Dendritic cell treated with granulocyte-macrophage colony-stimulating factor and Interleukin-4, amounts not matched to agents 40 ng/mL and 50 ng/mL, for 4 days (primary cell): ENCODE data around the gene KRTAP10-4.
"Not testable (repeated sequence)": the region's sequence is repeated elsewhere in the genome, so short reads cannot be mapped to it uniquely, and the experiment has no call there.

Experiments
- H3K27ac Mint-ChIP-seq: one replicate; pipeline ENCODE4 v1.8.0; 2022; ENCODE audit warnings: mild to moderate bottlenecking, mixed read lengths
- H3K27me3 Mint-ChIP-seq: one replicate; pipeline ENCODE4 v1.8.0; 2022; ENCODE audit warnings: mild to moderate bottlenecking, mixed read lengths
- H3K36me3 Mint-ChIP-seq: one replicate; pipeline ENCODE4 v1.8.0; 2022; ENCODE audit warnings: low read depth, mixed read lengths
- H3K4me1 Mint-ChIP-seq: one replicate; pipeline ENCODE4 v1.8.0; 2022; ENCODE audit warnings: low read depth, mixed read lengths
- H3K4me3 Mint-ChIP-seq: one replicate; pipeline ENCODE4 v1.8.0; 2022; ENCODE audit warnings: mild to moderate bottlenecking, moderate library complexity, mixed read lengths
- H3K9me3 Mint-ChIP-seq: one replicate; pipeline ENCODE4 v1.8.0; 2022; ENCODE audit warnings: mixed read lengths
- intact Hi-C: fragments of 100-400 bp; cut with micrococcal nuclease; formaldehyde crosslinking; loops from one replicate; pipeline ENCODE4 v1.15.0; 2022

KRTAP10-4 gene

DNA sequence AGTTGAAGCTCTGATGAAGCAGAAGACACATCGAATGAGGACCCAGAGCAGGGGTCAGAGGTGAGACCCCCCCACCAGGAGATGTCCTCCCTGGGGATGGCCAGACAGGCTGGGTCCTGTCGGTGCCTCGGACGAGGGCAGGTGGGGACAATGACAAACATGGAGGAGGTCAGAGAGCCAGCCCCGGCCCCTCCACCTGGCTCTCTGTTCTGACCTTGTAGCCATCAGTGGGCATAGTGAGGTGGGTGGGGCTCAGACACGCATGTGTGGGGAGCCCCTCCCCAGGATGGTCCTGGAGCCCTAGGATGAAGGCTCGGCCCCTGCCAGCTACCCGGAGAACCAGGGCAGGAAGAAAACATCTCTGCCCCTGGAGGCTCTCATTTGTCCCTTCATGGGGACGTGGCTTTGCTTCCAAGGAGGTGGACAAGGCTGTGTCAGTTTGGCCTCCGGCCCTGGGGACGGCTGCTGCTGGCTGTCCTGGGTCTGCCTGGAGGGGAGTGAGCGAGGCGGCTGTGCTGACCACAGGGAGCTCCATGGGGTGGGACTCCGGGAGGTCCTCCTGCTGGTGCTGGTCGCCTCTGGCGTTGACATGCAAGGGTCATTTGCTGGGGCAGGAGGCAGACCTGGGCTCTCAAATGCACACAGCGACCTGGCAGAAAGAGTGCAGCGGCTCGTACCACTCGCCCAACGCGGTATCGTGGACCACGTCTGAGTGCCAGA, 16.2 kb downstream of the KRTAP10-4 start:
- H3K9me3 Mint-ChIP-seq, result peaks cover 8% of the 10 kb centered on the region
- peaks cover 29% of the 10 kb centered on the region for H3K27me3 Mint-ChIP-seq
- intact Hi-C loops, result no loop called here
- no peaks in the 10 kb centered on the region for H3K36me3 Mint-ChIP-seq
- H3K4me1 Mint-ChIP-seq, result no peaks in the 10 kb centered on the region
- H3K4me3 Mint-ChIP-seq, result no peak overlapping the region
- no peak overlapping the region for H3K27ac Mint-ChIP-seq

DNA sequence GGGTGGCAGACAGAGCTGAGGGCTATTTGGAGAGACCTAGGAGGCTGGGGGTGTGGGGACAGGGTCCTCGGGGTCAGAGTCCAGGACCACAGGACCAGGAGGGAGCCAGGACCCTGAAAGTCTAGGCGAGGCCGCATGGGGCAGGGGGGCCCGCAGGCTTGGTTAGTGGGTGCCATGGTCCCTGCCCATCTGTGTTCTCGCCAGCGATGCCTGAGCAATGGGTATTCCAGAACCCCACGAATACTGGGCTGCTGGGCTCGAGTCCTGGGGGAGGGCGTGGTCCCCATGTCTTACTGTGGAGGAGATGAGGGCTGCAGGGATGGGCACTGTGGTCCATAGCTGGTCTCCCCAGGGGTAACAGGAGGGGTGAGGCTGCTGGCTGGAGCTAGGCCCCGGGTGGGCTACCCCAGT, 16.8 kb downstream of the KRTAP10-4 start:
- Mint-ChIP-seq H3K27ac (no peak overlapping the region), H3K4me1 (no peaks in the 10 kb centered on the region), H3K27me3 (peaks cover 24% of the 10 kb centered on the region), H3K4me3 (no peak overlapping the region), H3K9me3 (peaks cover 7% of the 10 kb centered on the region), H3K36me3 (no peaks in the 10 kb centered on the region)
- intact Hi-C loops, result no loop called here

DNA sequence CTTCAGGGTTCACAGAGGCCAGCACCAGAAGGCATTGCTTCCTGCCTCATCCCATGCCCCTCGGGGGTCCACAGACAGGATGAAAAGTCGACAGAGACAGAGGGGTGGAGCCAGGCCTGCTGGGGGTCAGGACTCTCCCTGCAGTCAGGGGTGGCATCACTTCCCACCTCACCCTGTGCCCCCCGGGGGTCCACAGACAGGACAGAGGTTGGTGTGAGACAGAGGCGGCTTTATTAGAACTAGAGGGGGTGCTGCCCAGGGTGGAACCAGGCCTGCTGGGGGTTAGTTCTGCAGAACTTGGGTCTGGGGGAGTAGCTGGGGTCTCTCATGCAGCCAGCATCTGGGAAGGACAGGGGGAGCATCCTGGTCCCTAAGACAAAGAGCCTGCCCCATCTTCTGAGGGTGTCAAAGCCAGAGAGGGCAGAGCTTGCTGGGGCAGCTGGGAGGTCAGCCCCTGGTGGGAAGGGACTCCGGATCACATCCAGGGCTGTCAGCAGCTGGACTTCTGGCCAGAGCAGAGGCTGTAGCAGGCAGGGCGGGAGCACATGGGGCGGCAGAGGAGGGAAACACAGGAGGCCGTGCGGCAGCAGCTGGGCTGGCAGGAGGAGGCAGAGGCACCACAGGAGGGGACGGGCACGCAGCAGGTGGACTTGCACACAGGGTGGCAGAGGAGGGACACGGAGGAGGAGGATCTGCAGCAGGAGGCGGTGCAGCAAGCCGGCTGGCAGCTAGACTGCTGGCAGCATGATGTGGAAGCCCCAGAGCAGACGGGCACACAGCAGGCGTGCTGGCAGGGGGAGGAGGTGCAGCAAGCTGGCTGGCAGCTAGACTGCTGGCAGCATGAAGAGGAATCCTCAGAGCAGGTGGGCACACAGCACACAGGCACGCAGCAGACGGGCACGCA, 17.6 kb downstream of the KRTAP10-4 start:
- H3K4me3 Mint-ChIP-seq, H3K27ac Mint-ChIP-seq, H3K4me1 Mint-ChIP-seq, H3K36me3 Mint-ChIP-seq, intact Hi-C loops, H3K9me3 Mint-ChIP-seq: not testable (repeated sequence)
- peaks cover 19% of the 10 kb centered on the region for H3K27me3 Mint-ChIP-seq

DNA sequence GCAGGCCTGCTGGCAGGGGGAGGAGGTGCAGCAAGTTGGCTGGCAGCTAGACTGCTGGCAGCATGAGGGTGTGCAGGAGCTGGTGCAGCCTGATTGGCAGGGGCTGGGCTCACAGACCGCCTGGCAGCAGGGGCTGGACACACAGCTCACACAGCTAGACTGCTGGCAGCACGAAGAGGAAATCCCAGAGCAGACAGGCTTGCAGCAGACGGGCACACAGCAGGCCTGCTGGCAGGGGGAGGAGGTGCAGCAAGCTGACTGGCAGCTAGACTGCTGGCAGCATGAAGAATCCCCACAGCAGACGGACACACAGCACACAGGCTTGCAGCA, 18.2 kb downstream of the KRTAP10-4 start:
- H3K4me3 Mint-ChIP-seq, H3K36me3 Mint-ChIP-seq, H3K9me3 Mint-ChIP-seq, H3K4me1 Mint-ChIP-seq, intact Hi-C loops, H3K27ac Mint-ChIP-seq: not testable (repeated sequence)
- peaks cover 16% of the 10 kb centered on the region for H3K27me3 Mint-ChIP-seq

DNA sequence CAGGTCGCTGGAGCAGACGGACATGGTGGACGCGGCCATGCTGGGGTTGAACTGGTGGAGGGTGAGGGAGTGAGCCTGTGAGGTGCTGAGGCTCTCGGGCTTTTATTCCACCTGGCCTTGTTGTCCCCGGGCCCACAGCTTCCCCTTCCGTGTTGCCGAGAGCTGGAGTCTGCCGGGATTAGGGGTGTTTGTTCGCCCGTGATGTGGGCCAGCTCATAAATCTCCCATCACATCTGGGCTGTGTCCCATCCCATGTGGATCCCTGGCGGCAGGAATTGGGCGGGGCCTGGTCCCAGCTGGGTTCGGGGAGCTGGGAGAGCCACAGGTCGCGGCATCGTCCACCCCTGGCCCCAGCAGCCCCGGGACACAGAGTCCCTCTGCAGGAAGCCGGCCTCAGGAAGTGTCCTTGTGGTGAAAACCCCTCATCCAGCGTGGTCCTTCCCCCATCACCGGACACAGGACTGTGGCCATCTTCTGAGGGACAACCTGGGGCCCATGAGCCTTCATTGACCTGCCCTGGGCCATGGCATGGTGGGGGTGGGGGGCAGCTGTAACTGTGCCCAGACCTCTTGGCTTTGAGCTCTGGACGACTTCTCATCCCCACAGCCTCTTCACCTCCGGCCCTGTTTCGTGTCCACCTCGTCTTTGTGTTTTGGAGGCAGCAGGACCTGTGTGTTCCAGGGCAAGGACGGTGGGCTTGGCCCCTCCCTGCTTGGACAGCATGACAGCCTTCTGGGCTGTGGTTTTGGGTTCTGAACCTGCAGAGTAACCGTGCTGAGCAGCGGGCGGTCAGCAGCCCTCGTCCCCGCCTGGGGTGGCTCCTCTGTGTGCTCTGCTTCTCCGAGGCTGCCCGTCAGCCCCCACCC, 19.1 kb downstream of the KRTAP10-4 start, which contains the start of gene KRTAP10-6:
KRTAP10-6 (minus strand) TSS at position 60 of the 866 bp plus-strand sequence; CDS start at position 39, 21 bp downstream.
- Mint-ChIP-seq H3K4me3 (no peak within 1 kb of the TSS), H3K4me1 (no peaks in the 10 kb centered on the region), H3K27ac (no peak within 1 kb of the TSS), H3K9me3 (no peaks in the 10 kb centered on the region), H3K27me3 (peaks cover 15% of the 10 kb centered on the region), H3K36me3 (no peaks in the 10 kb centered on the region)
- intact Hi-C loops, result no loop called here

DNA sequence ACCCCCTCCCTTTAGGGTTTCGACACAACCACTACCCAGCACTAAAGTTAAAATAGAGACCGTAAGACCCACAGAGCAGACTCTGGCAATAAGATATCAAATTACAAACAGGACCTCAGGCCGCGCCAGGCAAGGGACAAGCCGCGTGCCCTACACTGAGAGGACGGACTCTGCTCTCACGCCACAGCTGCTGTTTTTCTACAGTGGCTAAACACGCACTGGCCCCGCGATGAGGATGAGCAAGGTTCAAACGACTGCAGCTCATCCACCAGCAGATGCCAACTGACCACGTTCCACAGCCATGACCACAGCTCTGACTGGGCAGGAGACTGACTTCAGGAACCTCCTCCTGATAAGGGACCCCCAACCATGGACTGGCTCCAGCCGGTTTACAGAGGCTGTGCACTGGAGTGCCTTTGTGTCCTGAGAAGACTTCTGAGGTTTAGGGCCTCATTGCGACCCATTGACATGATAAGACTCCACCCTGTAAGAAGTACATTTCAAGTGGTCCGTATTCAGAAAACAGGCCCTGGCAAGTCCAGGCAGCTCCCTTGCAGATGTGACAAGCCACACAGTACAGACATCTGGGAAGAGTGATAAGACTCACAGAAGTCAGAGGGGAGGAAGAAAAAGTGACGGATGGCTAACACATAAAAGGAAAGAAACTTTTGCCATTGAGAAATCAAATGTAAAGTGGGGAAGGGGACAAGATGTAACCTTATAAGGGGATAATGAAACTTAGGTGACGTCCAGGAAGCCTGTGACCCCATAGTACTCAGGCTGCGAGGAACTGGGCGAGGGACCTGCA, 20.3 kb downstream of the KRTAP10-4 start:
- Mint-ChIP-seq H3K36me3 (no peaks in the 10 kb centered on the region), H3K4me3 (no peak overlapping the region), H3K27ac (no peak overlapping the region), H3K9me3 (no peaks in the 10 kb centered on the region), H3K4me1 (no peaks in the 10 kb centered on the region), H3K27me3 (peaks cover 19% of the 10 kb centered on the region)
- intact Hi-C loops, result no loop called here

DNA sequence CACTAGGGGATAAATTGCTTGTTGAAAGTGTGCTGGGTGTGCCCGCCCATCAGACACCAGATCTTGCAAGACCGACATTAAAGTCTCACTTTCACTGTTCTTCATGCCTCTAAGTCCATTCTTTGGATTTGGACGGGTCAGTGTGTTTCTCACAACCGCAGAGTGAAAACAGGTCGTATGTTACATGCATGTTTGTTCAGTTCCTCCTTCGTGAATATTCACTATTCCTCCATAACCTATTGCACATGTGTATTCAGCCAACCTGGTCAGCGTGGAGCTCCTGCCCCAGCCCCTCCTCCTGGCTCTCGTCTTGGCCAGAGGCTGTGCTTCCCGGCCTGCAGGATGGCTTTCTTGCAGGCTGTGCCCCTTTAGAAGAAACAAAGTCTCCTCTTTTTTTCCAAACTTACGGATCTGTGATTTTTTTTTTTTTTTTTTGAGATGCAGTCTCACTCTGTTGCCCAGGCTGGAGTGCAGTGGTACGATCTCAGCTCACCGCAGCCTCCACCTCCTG, 20.9 kb downstream of the KRTAP10-4 start:
- H3K27me3 Mint-ChIP-seq, result peaks cover 19% of the 10 kb centered on the region
- H3K27ac Mint-ChIP-seq, result no peak overlapping the region
- H3K36me3 Mint-ChIP-seq, result no peaks in the 10 kb centered on the region
- H3K9me3 Mint-ChIP-seq, result no peaks in the 10 kb centered on the region
- intact Hi-C loops, result no loop called here
- H3K4me1 Mint-ChIP-seq, result no peaks in the 10 kb centered on the region
- H3K4me3 Mint-ChIP-seq, result no peak overlapping the region

DNA sequence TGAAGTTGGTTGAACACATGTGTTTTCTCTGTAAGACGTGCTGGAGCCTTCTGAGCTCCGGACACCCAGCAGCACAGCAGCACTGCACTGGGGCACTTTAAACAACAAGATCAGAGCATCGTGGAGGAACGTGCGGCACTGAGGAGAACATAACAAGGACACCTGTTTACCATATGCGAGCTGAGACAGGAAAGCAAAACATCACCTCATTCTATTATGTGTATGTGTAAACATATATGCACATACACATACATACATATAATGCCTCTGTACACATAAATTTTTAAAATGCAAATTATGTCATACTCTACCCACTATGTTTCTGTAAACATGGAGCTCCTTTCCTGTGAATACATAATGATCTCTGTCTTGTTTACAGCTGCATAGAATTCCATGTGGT, 22.0 kb downstream of the KRTAP10-4 start:
- Mint-ChIP-seq H3K4me1 (no peaks in the 10 kb centered on the region), H3K9me3 (no peaks in the 10 kb centered on the region), H3K27ac (no peak overlapping the region), H3K4me3 (no peak overlapping the region), H3K36me3 (no peaks in the 10 kb centered on the region), H3K27me3 (peaks cover 20% of the 10 kb centered on the region)
- intact Hi-C loops, result no loop called here

DNA sequence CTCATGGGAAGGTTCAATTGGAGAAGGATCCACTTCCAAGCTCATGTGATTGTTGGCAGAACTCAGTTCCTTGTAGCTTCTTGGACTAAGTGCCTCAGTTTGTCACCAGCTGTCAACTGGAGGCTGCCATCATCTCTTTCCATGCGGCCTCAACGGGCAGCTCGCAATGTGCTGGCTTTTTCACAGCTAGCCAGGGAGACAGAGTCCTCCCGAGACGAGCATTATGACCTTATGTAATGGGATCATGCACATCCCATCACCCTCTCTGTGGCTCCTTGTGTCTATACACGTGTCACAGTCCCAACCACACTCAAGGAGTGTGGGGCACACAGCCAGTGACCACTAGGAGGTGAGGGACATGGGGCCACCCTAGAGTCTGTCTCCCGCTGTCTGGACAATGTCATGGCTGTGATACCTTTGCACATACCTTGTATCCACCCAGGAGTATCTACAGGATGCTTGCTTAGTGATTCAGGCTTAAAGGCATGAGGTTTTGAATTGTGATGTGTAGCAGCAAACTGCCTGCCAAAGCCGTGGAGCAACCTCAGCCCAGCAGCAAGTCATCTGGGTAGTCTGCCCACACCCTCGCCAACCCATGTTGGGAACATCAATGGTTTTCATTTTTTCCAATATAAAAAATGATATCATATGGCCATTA, 22.7 kb downstream of the KRTAP10-4 start:
- no peaks in the 10 kb centered on the region for H3K4me1 Mint-ChIP-seq

DNA sequence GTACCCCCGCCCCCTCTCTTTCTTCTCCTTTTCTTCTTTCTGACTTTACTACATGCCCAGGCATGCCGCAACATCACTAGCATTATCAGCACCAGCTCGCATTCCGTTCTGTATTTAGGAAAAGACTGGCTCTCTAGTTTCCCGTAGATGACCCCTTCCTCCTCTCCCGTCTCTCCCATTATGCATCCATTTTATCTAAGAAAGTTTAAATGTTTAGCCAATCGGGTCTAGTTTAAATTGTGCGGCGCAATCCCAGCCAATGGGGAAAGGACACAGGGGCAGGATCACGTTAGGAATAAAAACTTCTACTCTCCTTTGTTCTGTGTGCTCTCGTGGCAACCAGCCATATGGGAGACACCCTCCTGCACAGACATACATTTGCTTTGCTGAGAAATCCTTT, 24.5 kb downstream of the KRTAP10-4 start:
- Mint-ChIP-seq H3K27ac (no peak overlapping the region), H3K4me3 (no peak overlapping the region), H3K36me3 (no peaks in the 10 kb centered on the region), H3K4me1 (no peaks in the 10 kb centered on the region), H3K9me3 (no peaks in the 10 kb centered on the region), H3K27me3 (peaks cover 18% of the 10 kb centered on the region)
- intact Hi-C loops, result no loop called here

More for the DNA sequence above, 22.7 kb downstream of the KRTAP10-4 start:
- intact Hi-C loops, result no loop called here
- H3K27ac Mint-ChIP-seq, result no peak overlapping the region
- no peaks in the 10 kb centered on the region for H3K9me3 Mint-ChIP-seq
- H3K4me3 Mint-ChIP-seq, result no peak overlapping the region
- H3K36me3 Mint-ChIP-seq, result no peaks in the 10 kb centered on the region
- H3K27me3 Mint-ChIP-seq, result peaks cover 24% of the 10 kb centered on the region

DNA sequence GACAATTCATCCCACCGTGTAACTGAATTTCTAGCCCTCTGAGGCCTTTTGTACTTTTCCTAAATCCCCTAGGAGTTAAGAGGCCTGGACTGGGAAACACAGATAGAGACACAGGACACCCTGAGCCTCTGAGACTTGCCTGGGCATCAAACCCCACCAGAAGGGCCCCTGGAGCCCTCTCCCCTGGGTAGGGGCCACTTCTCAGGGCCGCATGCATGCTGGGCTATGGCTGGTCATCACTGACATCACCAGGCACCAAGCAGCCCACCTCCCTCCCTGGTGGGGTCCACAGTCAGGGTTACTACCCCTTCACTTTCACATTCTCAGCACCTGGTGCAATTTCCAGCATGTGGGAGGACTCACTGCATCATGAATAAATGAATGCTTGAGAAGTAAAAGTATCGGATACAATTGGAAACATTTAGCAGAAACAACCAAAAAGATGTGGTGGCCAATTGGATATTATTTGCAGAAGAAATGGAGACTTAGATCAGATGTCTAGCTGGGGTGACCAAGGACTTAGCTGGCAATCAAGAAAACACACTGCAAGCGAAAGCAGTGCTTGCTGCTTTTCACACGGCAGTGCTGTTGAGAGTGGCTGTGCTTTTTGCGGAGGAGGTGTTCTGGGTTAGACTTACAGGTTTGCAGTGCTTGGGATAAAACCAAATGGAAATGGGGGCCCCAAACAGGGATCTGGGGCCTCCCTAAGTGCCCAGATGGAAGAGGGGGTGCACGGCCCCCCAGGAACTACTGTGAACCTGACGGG, 25.9 kb downstream of the KRTAP10-4 start:
- intact Hi-C loops, result no loop called here
- peaks cover 15% of the 10 kb centered on the region for H3K27me3 Mint-ChIP-seq
- peaks cover 8% of the 10 kb centered on the region for H3K9me3 Mint-ChIP-seq
- no peak overlapping the region for H3K27ac Mint-ChIP-seq
- H3K36me3 Mint-ChIP-seq, result no peaks in the 10 kb centered on the region
- H3K4me3 Mint-ChIP-seq, result no peak overlapping the region
- H3K4me1 Mint-ChIP-seq, result no peaks in the 10 kb centered on the region
